NCI-H82 (cell line): ENCODE measurements around the gene CMIP.
"Not testable (repeated sequence)": the region's sequence is repeated elsewhere in the genome, so short reads cannot be mapped to it uniquely, and the experiment has no call there.

ENCODE experiments used
- DNase-seq: peaks from one replicate; lab custom pipeline; 2025; lab: John Stamatoyannopoulos, UW

The CMIP gene

DNA sequence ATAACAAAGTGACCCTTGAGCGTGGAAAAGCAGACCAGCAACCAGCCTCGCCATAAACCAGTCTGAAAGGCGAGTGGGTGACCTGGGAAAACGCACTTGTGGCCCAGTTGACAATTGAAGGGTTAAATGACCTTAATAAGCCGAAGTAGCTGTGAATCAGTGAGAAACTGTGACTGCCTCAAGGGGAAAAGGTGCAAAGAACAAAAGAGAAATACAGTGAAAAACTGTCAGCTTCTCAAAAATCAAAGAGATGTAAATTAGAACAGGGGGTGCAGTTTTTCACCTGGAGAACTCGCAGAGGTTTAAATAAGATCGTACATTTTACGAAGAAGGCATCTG, 124.1 kb downstream of the CMIP start:
- DNase-seq, result no peak

DNA sequence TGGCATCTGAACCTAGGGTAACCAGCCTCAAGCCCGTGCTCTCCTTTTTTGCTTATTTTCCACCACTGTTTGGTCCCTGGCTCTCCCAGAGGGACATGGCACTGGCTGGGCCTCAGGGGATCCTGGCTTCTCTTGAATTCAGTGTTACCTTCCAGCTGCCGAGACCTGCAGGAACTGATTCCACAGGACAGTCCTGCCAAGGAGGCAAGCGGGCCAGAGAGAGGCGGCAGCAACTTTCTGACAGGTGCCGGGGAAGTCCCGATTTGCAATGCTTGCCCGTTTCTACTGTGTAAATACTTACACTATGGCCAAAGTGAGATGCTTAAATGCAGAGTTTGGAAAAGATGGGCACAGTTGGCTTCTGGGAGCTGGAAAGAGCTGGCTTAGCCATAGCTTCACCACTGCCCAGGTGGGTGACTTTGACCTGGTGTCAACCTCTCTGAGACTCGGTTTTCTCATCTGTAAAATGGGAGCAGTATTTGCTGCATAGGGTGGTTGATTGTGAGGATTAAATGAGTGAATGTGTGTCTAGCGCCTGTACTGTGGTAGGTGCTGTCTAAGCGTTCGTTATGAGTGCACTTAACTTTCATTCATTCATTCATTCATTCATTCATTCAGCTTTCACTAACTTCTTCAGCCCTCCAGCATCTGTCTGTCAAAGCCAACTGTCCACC, 124.9 kb downstream of the CMIP start:
- no peak for DNase-seq

DNA sequence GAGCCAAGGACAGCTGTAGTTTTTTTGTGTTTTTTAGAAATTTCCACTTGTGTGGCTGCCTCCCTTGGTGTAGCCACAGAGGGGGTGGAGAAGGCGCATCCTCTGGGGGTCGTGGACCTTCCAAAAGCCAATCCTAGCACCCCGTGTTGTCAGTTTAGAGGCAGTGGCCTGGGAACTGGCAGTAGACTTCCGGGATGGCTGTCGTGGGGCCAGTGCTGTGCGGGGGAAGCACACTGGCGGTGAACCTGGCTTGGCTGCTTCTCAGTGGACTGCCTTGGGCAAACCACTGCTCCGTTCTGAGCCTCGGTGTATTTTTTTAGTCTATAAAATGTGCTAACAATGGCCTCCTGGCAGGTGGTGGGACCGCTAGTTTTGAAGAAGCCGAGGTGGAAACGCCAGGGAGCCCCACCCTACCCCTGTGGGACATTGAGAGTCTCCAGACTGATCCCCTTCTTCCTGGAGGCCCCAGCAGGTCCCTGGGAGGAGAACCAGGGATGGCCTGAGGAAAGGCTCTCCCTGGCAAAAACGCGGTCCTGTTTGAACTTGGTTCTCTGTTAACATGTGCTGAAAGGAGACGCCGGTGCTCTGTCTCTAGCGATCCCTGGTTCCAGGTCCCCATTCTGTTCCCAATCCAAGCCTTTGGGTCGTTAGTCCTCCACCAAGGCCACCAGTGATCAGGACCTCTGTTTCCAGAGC, 125.7 kb downstream of the CMIP start:
- no peak for DNase-seq

DNA sequence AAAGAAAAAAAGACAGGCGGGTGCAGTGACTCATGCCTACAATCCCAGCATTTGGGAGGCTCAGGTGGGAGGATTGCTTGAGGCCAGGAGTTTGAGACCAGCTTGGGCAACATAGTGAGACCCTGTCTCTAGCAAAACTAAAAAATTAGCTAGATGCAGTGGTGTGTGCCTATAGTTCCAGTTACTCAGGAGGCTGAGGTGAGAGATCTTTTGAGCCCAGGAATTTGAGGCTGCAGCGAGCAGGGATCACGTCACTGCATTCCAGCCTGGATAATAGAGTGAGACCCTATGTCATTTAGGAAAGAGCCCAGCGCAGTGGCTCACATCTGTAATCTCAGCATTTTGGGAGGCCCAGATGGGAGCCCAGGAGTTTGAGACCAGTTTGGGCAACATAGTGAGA, 126.6 kb downstream of the CMIP start:
- no peak for DNase-seq

DNA sequence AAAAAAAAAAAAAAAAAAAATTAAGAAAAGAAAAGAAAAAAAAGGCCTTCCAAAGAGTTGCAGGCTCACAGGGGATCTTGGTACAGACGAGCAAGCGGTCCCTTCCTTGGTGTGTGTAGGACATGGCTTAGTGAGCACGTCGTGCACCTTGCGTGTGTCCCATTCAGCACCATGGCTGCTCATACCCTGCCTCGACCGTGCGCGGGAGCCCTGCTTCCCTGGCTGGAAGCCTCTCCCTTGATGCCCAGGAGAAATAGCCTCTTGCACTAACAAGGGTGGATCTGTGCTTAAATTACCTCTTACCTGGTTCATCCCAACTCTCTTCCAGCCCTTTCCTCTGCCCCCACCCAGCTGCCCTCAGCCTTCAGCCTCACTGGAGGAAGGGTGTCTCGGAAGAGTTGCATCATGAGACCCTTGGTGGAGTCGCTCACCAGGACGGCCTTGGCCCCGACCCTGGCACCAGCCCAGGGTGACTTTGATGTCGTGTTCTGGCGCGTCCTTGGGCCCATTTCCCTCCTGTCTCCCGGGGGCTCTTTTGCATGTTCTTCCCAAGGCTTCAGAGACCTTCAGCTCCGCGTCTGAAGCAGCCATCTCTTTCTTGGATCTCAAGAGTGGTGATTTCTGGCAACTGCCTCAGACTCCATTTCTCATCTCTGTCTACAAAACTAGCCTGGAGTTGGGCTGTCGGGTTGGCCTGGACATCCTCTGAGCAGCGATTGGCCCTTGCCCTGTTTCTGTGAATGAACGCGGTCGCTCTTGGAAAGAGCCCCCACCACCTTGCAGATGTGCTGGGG, 127.2 kb downstream of the CMIP start:
- DNase-seq, result no peak

DNA sequence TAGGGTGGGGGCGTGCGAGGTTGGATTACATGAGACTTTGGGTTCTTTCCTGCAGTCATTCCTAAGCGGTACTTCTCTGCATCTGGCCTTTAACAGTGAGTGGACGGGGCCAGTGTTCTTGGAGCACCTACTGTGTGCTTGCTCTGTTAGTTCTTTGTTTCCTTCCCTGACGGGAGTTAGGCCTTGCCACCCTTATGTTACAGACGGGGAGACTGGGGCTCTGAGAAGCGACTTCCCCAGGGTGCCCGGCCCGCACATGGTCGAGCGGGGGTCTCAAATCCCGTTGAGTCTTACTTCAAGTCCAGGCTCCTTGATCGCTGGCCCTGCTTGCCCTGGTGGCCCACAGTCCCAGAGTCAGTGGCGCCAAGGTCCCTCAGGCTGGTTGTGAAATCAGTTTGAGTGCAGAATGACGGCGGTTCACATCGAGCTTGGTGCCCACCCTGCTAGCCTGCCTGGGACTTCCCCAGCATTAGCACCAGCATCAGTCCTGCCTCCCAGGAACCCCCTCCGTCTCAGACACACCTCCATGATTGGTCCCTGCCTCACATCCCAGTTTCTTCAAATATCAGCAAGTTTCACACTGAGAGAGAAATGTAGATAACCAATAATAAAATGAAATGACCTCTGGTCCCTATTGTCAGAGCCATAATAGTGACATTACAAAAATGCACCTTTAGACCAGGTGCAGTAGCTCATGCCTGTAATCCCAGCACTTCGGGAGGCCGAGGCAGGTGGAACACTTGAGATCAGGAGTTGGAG, 128.0 kb downstream of the CMIP start:
- no peak for DNase-seq

DNA sequence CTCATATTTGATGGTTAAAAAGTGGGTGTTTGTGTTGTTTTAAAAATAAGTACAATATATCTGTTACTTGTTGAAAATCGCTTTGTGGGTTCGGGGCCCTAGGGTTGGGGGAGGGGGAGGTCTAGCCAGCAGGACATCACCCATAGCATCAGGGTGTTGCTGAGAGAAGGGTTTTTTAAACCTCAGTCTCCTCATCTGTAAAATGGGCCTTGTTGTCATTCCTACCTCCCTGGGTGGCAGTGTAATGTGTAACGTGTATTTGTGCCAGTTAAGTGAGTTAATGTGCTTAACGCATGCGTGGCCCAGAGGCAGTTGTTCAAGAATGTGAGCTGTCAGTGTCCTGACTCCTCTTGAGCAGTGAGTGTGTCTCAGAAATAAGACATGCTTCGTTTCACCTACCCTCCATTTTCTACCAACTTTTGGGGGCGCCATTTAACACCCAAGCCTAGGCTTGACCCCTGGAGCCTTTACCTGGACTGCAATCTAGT, 129.0 kb downstream of the CMIP start:
- no peak for DNase-seq

DNA sequence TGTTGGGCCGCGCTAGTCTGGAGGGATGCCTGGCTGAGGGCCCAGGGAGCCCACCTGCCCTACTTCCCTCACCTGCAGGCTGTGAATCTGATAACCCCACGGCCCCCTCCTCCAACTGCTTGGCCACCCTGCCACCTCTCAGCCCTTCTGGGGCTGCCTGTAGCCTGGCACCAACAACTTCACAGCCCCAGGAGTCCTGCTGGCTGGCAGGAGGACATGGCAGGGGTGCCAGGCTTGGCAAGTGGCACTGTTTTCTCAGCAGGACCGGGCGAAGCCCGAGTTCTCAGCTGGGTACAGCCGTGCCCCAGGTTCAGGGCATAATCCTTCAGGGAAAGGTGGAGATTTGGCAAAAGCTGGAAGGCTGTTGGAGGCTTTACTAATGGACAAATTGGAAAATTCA, 129.6 kb downstream of the CMIP start:
- DNase-seq, result no peak

DNA sequence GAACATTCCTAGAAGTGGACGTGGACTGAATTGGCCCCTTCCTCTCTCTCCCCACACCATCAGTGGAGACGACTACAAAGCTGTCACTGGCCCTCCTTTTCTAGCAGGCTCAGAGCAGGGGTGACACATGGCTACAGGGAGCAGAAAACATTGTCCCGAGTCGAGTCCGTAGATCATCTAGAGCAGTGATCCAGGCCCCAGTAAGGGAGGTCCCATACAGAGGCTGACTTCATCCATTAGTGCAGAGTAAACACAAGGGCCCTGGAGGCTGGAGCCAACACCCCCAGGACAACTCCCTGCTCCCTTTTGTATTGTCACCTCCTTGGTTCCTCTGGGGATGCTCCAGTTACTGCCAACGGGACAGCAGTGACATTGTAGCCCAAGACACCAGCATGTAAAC, 130.7 kb downstream of the CMIP start:
- no peak for DNase-seq

DNA sequence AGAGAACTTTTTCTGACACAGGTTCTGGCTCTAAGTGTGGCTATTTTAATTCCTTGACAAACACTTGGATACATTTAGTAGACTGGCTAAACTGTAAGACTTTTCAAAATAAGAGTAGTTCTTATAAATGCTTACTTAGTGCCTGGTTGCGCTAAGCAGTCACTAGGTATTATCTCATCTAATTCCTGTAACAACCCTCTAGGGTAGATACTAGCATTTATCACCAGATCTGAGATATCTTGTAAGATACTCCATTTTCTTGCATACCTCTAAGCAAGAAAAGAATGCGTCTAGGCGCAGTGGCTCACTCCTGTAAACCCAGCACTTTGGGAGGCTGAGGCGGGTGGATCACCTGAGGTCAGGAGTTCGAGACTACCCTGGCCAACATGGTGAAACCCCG, 131.2 kb downstream of the CMIP start:
- DNase-seq, result no peak

DNA sequence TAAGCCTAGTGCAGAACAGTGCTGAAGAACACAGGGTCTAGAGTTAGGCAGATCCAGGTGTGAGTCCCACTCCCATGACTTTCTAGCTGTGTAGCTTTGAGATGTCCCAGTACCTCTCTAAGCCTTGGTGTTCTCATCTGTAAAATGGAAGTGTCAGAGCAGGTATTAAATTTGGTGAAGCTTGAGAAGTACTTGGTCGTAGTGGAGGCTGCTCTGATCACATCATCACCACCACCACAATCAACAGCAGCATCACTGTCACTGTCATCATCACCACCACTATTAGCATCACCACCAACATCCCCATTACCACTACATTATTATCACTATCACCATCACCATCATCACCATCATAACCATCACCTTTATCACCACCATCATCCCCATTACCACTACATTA, 132.1 kb downstream of the CMIP start:
- DNase-seq, result no peak

DNA sequence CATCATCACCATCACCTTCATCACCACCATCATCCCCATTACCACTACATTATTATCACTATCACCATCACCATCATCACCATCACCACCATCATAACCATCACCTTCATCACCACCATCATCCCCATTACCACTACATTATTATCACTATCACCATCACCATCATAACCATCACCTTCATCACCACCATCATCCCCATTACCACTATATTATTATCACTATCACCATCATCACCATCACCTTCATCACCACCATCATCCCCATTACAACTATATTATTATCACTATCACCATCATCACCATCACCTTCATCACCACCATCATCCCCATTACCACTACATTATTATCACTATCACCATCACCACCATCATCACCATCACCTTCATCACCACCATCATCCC, 132.7 kb downstream of the CMIP start:
- not testable (repeated sequence) for DNase-seq

DNA sequence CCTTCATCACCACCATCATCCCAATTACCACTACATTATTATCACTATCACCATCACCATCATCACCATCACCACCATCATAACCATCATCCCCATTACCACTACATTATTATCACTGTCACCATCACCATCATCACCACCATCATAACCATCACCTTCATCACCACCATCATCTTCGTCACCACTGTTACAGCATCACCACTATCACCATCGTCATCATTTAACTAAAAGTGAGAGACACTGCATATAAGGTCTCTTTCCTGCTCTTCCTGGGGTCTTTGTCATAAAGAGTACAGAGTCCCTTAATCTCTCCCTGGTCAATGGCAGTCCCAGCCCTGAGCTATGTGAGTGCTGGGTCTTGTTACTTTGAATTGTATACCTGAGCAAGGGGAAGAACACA, 133.5 kb downstream of the CMIP start:
- DNase-seq, result no peak

DNA sequence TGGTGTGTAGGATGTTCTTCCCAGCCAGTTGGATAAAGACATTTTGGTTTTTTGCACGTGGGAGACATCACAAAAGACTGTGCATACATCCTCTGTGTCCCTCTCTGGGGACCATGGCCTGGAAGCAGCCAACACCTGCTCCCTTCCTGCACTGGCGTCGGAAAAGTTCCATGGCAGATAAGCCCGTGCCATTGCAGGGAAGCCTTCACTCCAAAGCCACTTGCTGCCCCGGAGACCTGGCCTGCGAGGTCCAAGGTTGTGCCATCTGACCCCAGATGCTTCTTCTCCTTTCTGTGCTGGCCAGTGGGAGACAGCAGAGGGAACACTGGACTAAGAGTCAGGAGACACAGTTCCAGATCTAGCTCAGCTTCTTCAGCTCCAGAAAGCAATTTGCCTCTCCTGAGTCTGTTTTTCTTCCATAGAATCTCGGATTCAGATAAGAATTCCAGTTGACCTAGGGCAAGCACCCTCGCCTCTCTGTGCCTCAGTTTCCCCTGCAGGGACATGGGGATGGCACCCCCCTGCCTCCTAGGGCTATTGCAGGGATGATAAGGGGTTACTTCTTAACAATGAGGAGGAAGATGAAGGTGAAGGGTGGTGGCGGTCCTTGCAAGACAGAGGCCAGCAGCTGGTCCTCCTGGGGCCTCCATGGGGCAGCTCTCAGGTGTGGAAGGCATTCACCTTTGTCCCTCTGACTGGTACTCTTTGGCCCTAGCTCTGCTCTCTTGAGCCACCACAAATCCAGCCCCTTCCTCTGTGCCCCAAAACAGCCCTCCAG, 134.2 kb downstream of the CMIP start:
- no peak for DNase-seq

DNA sequence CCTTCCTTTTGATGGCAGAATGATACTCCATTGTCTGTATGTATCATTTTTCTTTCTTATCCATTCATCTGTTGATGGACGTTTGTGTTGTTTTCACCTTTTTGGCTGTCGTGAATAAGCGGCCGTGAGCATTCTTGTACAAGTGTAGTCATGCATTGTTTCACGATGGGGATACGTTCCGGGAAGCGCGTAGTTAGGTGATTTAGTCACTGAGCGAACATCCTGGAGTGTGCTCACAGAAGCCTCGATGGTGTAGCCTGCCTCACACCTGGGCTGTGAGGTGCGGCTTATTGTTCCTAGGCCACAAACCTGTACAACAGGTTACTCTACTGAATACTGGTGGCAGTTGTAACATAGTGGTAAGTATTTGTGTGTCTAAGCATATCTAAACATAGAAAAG, 136.5 kb downstream of the CMIP start:
- no peak for DNase-seq

DNA sequence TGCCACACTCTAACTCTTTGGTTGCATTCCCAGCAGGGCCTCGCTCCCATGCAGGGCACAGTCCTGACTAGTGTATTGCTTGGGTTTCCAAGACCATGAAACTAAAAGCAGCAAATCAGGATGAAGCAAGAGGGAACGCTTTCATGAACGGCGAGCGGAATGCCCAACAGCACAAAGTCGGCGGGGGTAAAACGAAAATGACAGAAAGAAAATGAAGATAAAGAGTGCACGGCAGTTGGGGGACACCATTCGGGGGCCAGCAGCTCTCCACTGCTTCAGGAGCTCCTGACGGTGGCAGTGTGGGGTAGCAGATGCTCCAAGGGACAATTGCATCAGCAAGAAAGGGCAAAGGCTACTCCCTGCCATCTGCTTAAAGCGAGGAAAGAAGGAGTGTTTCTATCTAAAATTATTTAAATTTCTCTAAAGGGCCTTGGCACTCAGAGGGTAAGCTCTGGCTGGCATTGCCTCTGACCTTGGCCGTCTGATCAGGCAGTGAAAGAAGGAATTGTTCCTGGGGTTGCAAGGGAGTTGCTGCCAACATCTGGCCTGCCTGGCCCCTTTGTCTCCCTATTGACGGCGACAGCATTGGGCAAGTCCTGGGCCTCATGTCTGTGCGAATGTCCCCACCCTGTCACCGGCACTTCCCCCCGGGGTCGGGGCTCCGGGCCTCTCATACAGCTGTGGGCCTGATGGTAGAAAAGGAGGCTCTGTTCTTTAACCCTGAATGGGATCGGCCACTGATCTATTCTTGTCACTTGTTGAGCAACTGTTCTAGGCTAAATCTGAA, 138.2 kb downstream of the CMIP start:
- peak; percentile 11 for DNase-seq

DNA sequence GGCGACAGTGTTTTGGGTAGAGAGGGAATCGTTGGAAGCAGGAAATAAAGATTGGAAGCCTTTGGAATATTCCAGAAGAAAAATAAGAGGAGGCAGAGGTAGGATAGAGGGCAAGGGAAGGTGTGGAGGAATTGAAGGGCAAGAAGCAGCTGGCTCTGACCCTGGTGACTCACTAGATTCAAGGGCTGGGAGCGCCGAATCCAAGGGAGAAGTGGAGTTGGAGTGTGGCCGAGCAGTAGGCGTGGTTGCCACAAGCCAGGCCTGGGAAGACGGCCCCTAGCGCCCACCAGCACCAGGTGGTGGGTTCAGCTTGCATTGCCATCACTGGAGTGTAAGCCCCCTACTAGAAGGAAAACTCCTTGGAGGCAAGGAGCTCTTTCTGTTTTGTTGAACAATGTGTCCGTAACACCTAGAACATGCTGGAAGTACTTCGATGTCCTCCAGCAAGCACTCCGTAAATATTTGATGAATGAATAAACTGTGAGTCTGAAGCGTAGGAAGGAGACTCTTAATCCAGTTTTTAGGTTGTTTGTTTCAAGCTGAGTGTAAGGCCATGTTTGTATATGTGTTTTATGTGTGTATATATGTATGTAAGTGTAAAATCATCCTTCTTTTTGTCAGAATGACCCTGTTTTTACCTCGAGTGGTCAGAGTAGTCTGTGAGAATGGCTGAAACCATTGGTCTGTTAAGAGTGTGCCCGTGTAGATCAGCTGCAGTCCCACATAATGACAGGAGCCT, 139.5 kb downstream of the CMIP start:
- no peak for DNase-seq

DNA sequence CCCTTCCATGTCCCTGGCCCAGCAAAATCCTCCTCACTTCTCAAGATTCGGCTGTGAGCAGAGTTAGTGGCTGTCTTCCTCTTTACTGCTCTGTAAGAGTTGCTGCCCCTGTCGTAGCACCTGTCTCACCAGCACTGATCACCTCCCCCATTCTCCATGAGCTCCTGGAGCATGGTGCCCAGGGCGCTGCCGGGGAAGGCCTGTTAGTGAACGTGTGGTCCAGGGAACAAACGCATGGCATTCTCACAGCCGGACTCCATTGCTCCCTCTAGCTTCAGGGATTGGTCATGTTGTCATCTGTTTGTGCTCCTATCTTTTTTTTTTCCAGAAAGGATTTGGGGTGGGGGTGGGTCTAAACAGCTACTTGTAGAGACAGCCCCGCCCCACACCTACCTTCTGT, 141.2 kb downstream of the CMIP start:
- peak; percentile 75 for DNase-seq

DNA sequence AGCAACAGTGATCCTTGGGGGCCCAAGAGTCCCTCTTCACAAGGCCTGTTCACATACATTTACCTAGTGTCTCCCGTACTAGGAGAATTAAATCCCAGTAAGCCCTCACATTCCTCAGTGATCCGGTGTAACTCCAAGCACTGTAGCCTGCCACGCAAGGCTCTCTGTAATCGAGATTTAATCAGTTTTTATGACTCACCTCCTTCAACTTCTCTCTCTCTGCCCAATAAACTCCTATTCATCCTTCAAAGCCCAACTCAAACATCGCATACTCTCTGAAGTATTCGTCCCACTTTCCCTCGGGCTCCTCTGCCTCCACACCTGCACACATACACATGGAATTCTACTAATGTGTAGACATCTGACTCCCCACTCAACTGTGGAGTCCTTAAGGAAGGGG, 141.8 kb downstream of the CMIP start:
- no peak for DNase-seq

DNA sequence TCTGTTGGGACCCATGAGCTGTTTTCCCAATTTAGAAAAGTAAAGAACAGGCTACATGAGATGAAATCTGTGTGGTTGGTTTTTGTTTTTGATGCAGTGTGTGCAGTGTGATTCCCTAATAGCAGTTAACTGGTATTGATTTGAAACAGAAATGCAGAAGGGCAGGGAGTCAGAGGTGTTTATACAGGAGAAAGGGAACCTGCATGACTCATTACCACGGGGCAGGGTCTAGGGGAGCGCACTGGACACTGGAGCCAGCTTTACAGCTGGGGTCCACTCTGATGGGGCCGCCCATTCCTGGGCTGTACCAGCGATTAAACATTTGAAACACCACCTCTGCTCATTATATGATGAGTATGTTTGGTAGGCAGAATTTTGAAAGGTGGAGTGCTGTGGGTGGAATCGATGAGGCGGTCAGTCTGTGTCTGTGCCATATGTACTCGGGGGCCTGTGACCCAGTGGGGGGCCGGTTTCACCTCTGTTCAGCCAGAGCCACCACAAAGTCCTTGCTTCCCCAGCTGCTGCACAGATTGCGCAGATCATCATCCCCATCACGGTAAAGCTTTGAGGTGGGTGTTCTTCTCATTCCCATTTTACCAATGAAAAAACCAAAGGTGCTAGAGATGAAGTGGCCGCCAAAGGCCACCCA, 142.5 kb downstream of the CMIP start:
- DNase-seq, result no peak
